Gastroesophageal sphincter (tissue), 3 donors: ENCODE data around the gene PCNX3.

Source experiments
- CTCF ChIP-seq, 4 experiments: fragments of 200-600 bp in 2 of 4; fragments of 450-650 bp in 2 of 4; sonication (generic) in 1 of 4; IDR thresholded peaks; one replicate each; pipeline ENCODE4 v1.5.1; 2017 to 2019; ENCODE audit warnings: antibody characterized with exemption in 4 of 4, mild to moderate bottlenecking in 2 of 4, moderate library complexity in 2 of 4
- EP300 ChIP-seq: sonication (generic); formaldehyde crosslinking; IDR thresholded peaks from one replicate; pipeline ENCODE4 v1.6.1; 2017; ENCODE audit warnings: antibody characterized with exemption, mild to moderate bottlenecking
- POLR2A ChIP-seq, 2 donors: fragments of 450-650 bp; IDR thresholded peaks; one replicate each; pipeline ENCODE4 v1.6.1; 2017; ENCODE audit warnings: antibody characterized with exemption in 2 of 2, mild to moderate bottlenecking in 2 of 2, moderate library complexity in 1 of 2

GRCh38 chr11:65599216-65599954 lies 16.2 kb upstream of the PCNX3 start:
- TF ChIP-seq POLR2A (IDR thresholded peaks at IDR 0.05) (no peak), EP300 (no peak), CTCF (IDR thresholded peaks at IDR 0.05) (no peak)
